ENCODE results near the gene ZNF507. TPM values are rescaled to one million over a fixed set of nuclear protein-coding genes. Genes with fewer than 3 reads are reported as not detected.

The ZNF507 gene
- total RNA-seq, 1 experiment from 2014 or later, result 31.1 TPM

DNA sequence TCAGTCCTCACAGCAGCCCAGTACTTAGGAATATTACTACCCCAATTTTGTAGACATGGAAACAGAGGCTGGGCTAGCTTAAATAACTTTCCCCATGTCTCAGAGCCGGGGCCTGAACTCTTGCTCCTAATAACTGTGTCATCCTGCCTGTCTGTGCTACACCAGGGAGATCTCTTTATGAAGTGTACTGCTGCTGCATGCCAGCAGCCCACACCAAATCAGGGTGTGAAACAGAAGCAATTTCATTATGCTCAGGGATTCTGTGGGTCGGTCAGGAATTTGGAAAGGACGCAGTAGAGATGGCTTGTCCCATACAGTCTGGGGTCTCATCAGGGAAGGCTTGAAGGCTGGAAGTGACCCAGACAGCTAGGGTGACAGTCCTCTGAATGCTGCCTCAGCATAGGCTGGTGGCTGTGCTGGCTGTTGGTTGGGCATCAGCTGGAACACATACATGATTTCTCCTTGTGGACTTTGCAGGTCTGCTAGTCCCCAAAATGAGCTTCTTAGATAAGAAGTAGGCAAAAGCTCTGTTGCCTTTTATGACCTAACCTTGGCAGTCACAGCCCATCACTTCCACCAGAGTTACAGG, 22.6 kb downstream of the ZNF507 start:
- no peaks in the 10 kb centered on the region for H3K27me3 ChIP-seq (ENCODE audit: insufficient read depth, low read length)
- H3K4me2 ChIP-seq (ENCODE audit: insufficient read depth, insufficient read length, low read length), result no peak overlapping the region
- no peak overlapping the region for H2AFZ ChIP-seq (ENCODE audit: low read length)
- peaks cover 0 to 3% of the 10 kb centered on the region in 2 experiments; a peak in 1 of 4 replicates for H3K4me1 Mint-ChIP-seq
- H3K9me3 ChIP-seq (ENCODE audit: control insufficient read depth, low read depth, low read length), result no peaks in the 10 kb centered on the region
- H3K27ac ChIP-seq (ENCODE audit: insufficient read length, low read depth, low read length), result no peak overlapping the region
- H3K36me3 Mint-ChIP-seq (ENCODE audit: insufficient read depth in 1 of 3, low read depth in 3 of 3), result peaks cover 25 to 60% (median 54%) of the 10 kb centered on the region in 3 experiments; a peak in 6 of 7 replicates
- H3K4me1 ChIP-seq (ENCODE audit: insufficient read depth, low read length), result no peaks in the 10 kb centered on the region
- H3K27ac Mint-ChIP-seq, result no peak overlapping the region; a peak in 1 of 7 replicates
- H2BK120ac ChIP-seq (ENCODE audit: low read depth, low read length, poor library complexity, severe bottlenecking), result no peak overlapping the region
- no peaks in the 10 kb centered on the region for H4K20me1 ChIP-seq (ENCODE audit: control insufficient read depth, insufficient read depth, insufficient read length)
- no peak overlapping the region for H3K4me3 Mint-ChIP-seq
- H2BK15ac ChIP-seq (ENCODE audit: low read depth, low read length), result no peak overlapping the region
- DNase-seq, result no peak
- H3K4ac ChIP-seq (ENCODE audit: low read depth, low read length), result no peak overlapping the region
- H2BK12ac ChIP-seq (ENCODE audit: insufficient read length, low read depth, low read length), result no peak overlapping the region
- no peak overlapping the region for H2AK5ac ChIP-seq (ENCODE audit: insufficient read length, low read length)
- H3K23me2 ChIP-seq (ENCODE audit: insufficient read length, low read depth, low read length, poor library complexity, severe bottlenecking), result no peaks in the 10 kb centered on the region
- no peak overlapping the region for H3K9ac ChIP-seq (ENCODE audit: extremely low read depth, insufficient read length, low read length)
- no peak overlapping the region for H3K56ac ChIP-seq (ENCODE audit: insufficient read length, low read depth, low read length)
- peaks cover 0 to 4% of the 10 kb centered on the region in 2 experiments; a peak in 1 of 5 replicates for H3K9me3 Mint-ChIP-seq
- no peak overlapping the region for H4K5ac ChIP-seq (ENCODE audit: insufficient read length, low read depth, low read length)
- no peak overlapping the region for H2BK5ac ChIP-seq (ENCODE audit: insufficient read length, low read length)
- no peak overlapping the region for H4K91ac ChIP-seq (ENCODE audit: insufficient read length, low read depth, low read length)
- peaks cover 3% of the 10 kb centered on the region for H3K79me2 ChIP-seq (ENCODE audit: insufficient read depth, low read length)
- no peak overlapping the region for H2BK20ac ChIP-seq (ENCODE audit: low read depth, low read length, poor library complexity, severe bottlenecking)
- no peak overlapping the region for H3K14ac ChIP-seq (ENCODE audit: insufficient read depth, low read length)
- no peak overlapping the region for H4K8ac ChIP-seq (replicated peaks; ENCODE audit: insufficient read length, low read depth, low read length)
- no peak overlapping the region for H3T11ph ChIP-seq (ENCODE audit: low read length)
- no CpG with 5 or more reads among the region's 3 CpGs for WGBS (ENCODE audit: extremely low coverage, insufficient read length, low lambda C conversion rate)
- TF ChIP-seq, protein P1, sequence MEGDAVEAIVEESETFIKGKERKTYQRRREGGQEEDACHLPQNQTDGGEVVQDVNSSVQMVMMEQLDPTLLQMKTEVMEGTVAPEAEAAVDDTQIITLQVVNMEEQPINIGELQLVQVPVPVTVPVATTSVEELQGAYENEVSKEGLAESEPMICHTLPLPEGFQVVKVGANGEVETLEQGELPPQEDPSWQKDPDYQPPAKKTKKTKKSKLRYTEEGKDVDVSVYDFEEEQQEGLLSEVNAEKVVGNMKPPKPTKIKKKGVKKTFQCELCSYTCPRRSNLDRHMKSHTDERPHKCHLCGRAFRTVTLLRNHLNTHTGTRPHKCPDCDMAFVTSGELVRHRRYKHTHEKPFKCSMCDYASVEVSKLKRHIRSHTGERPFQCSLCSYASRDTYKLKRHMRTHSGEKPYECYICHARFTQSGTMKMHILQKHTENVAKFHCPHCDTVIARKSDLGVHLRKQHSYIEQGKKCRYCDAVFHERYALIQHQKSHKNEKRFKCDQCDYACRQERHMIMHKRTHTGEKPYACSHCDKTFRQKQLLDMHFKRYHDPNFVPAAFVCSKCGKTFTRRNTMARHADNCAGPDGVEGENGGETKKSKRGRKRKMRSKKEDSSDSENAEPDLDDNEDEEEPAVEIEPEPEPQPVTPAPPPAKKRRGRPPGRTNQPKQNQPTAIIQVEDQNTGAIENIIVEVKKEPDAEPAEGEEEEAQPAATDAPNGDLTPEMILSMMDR (conservative IDR thresholded peaks at IDR 0.05), result no peak
- no peak overlapping the region for H3K23ac ChIP-seq (ENCODE audit: insufficient read length, low read depth, low read length)
- H3K27me3 Mint-ChIP-seq (ENCODE audit: low read depth), result no peaks in the 10 kb centered on the region
- H3K79me1 ChIP-seq (ENCODE audit: insufficient read depth, low read depth, low read length, poor library complexity, severe bottlenecking), result peaks cover 11% of the 10 kb centered on the region
- no peak overlapping the region for H3K18ac ChIP-seq (ENCODE audit: insufficient read length, low read depth, low read length)

All from H9 (cell line).